Ramos (cell line): ENCODE results near the gene TCEAL2.
"Not testable (repeated sequence)": the region's sequence is repeated elsewhere in the genome, so short reads cannot be mapped to it uniquely, and the experiment has no call there.

Experiments
- in situ Hi-C: fragments of 300-500 bp; cut with MboI; formaldehyde crosslinking; loops from one replicate; pipeline ENCODE4 v1.14.3; 2022; ENCODE audit warnings: low sequenced_read_pairs; ENCODE audit not compliant: unreplicated experiment

Gene TCEAL2

GRCh38 chrX:102125436-102125835, at the start of gene TCEAL2:
TSS of gene TCEAL2 (plus strand) at chrX:102125679. CDS start at chrX:102126831, 1,152 bp downstream.
- in situ Hi-C loops = not testable (repeated sequence)

GRCh38 chrX:102077426-102077825, 48.1 kb upstream of the TCEAL2 start:
- in situ Hi-C loops = no loop called here

- in situ Hi-C loops = no loop called here
Observed at GRCh38 chrX:102085706-102086105, 39.8 kb upstream of the TCEAL2 start.

GRCh38 chrX:102113367-102113766, 12.1 kb upstream of the TCEAL2 start:
- in situ Hi-C loops = no loop called here

GRCh38 chrX:102115748-102116147, 9.7 kb upstream of the TCEAL2 start:
- in situ Hi-C loops = no loop called here

- in situ Hi-C loops = not testable (repeated sequence)
Observed at GRCh38 chrX:102125014-102125413, 465 bp upstream of the TCEAL2 start.

GRCh38 chrX:102126080-102126818, 770 bp downstream of the TCEAL2 start:
- in situ Hi-C loops = not testable (repeated sequence)

- in situ Hi-C loops = no loop called here
Observed at GRCh38 chrX:102126863-102127262, 1.4 kb downstream of the TCEAL2 start.

- in situ Hi-C loops = no loop called here
Observed at GRCh38 chrX:102129473-102129872, 4.0 kb downstream of the TCEAL2 start.

GRCh38 chrX:102138064-102138463, 12.6 kb downstream of the TCEAL2 start:
- in situ Hi-C loops = no loop called here

GRCh38 chrX:102140876-102141275, 15.4 kb downstream of the TCEAL2 start:
- in situ Hi-C loops = not testable (repeated sequence)

- in situ Hi-C loops = not testable (repeated sequence)
Observed at GRCh38 chrX:102141631-102142030, 16.2 kb downstream of the TCEAL2 start.

- in situ Hi-C loops = not testable (repeated sequence)
Observed at GRCh38 chrX:102142274-102142673, 16.8 kb downstream of the TCEAL2 start, which contains the start of gene TCEAL6. TSS of gene TCEAL6 (minus strand) at chrX:102142481.

GRCh38 chrX:102154218-102154860, 28.9 kb downstream of the TCEAL2 start:
- in situ Hi-C loops = no loop called here

GRCh38 chrX:102154900-102155805, 29.7 kb downstream of the TCEAL2 start:
- in situ Hi-C loops = no loop called here

- in situ Hi-C loops = no loop called here
Observed at GRCh38 chrX:102155806-102156179, 30.3 kb downstream of the TCEAL2 start, which contains the start of gene BEX5. TSS of gene BEX5 (minus strand) at chrX:102155977. CDS start at chrX:102154265, 1,712 bp downstream.
